ENCODE results near the gene BAHCC1.

DNA sequence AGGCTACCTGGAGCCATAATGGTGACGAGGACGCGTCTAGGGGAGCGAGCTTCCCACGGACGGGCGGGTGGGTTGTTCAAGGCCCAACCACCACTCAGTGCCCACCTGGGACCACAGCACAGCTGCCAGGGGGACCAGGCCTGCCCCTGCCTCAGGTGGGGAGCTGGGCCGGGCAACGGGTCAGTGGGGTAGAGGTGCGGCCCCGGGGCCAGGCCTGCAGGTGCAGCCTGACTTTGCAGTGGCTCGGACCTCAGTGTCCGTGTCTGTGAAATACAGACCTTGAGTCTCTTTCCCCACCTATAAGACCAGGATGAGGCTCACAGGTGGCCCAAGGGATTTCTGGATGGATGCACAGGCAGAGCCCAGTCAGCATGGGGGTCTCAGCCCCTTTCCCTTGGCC lies 74.0 kb downstream of the BAHCC1 start:
- TF ChIP-seq, protein P1, sequence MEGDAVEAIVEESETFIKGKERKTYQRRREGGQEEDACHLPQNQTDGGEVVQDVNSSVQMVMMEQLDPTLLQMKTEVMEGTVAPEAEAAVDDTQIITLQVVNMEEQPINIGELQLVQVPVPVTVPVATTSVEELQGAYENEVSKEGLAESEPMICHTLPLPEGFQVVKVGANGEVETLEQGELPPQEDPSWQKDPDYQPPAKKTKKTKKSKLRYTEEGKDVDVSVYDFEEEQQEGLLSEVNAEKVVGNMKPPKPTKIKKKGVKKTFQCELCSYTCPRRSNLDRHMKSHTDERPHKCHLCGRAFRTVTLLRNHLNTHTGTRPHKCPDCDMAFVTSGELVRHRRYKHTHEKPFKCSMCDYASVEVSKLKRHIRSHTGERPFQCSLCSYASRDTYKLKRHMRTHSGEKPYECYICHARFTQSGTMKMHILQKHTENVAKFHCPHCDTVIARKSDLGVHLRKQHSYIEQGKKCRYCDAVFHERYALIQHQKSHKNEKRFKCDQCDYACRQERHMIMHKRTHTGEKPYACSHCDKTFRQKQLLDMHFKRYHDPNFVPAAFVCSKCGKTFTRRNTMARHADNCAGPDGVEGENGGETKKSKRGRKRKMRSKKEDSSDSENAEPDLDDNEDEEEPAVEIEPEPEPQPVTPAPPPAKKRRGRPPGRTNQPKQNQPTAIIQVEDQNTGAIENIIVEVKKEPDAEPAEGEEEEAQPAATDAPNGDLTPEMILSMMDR (conservative IDR thresholded peaks at IDR 0.05; ENCODE audit: low read length), result no peak
- TF ChIP-seq EZH2phosphoT487 (IDR thresholded peaks at IDR 0.05; ENCODE audit: borderline replicate concordance), result no peak
